ENCODE measurements around the gene KDM5B.

Gene KDM5B

DNA sequence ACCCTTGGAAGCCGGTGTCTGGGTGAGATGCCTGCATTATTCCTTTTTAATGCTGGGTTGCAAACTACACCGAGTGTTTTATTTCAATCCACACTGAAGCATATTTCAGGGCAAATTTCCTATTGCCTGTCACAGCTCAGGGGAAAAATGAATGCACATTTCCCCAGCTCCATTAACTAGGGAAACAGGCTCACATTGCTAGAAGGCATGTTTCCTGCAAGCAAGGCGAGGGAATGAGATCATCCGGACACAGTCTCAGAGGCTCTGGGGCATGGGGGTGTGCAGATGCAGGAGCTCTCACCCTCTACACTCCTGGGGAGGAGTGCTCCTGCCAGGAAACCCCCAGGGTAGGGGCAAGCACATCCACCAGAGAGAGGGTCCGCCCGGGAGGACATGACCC, 122.6 kb downstream of the KDM5B start:
- DNase-seq (ENCODE audit: low spot score): no peak

DNA sequence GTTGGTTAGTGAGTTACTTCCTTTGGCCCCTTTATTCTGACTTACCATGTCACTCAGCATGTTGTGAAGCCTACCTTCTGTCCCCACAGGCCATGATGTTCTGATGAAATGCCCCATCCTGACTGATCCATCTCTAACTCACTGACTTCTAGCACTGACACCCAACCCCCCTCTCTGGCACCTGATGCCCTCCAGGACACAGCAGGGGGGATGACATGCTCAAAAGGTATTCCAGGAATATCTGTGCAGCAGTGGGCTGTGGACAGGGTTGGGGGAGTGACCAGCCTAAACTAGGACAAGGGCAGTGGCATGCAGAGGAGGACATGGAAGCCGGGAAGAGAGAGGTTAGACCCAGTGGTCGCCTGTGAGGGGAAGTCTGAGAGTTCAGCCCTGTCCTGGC, 123.5 kb downstream of the KDM5B start:
- no peak for DNase-seq (ENCODE audit: low spot score)

DNA sequence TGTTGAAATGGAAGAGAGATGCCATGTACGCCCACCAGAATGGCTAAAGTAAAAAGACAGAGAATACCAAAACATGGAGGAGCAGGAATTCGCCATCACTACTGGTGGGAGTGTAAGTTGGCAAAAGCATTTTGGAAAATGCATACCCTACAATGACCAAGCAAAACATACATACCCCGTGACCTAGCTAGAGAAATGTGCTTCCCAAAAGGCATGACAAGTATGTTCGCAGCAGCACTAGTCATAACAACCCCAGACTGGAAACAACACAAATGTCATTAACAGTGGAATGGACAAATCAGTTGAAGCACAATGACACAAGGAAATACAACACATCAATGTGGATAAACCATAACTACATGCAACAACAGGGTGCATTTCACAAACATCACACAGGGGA, 125.2 kb downstream of the KDM5B start:
- DNase-seq (ENCODE audit: low spot score): no peak

DNA sequence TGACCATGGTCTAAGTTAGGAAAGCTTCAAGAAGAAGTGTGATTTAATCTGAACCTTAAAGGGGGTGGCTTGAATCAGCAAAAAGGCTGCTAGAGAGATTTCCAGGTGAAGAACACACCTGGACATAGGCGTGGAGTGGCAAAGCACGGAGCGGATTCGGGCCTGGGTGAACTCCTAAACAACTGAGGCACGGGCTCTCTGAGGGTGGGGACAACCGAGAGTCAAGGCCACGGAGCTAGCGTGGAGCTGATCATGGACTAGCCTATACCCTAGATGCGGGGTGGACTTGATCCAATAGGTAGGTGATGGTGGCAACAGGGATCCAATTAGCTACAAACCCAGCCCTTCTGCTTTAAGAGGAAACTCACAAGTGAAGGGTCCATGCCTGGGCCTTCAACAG, 125.7 kb downstream of the KDM5B start:
- no peak for DNase-seq (ENCODE audit: low spot score)

DNA sequence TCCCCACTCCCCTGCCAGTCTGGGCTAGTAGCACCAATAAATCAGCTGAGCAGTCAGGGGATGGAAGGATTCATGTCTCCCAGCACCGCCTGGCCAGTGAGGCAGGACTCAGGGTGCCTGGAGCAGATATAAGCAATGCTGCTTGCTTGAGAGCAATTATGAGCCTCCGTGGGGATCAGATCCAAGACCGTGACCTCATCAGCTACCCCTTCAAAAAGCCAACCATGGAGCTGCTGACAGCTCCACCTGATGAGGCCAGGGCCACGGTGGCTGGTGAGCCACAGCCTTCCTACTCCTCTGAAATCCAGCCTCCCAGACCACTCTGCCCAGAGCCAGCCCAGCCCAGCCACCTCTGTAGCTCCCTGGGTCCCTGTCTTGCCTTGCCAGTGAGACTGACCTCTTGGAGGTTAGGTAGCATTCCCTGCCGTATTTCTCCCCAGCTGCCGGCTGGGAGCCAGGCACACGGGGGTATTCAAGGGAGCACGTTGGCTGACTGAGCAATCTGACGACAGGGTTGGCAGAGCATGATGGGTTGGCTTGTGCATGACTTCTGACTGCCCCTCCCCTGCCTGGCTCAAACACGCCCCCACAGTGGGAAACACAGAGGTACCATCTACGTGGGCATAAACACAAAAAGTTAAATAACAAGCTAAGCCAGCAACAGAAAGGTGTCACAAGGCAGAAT, 126.3 kb downstream of the KDM5B start:
- DNase-seq (ENCODE audit: low spot score): no peak

DNA sequence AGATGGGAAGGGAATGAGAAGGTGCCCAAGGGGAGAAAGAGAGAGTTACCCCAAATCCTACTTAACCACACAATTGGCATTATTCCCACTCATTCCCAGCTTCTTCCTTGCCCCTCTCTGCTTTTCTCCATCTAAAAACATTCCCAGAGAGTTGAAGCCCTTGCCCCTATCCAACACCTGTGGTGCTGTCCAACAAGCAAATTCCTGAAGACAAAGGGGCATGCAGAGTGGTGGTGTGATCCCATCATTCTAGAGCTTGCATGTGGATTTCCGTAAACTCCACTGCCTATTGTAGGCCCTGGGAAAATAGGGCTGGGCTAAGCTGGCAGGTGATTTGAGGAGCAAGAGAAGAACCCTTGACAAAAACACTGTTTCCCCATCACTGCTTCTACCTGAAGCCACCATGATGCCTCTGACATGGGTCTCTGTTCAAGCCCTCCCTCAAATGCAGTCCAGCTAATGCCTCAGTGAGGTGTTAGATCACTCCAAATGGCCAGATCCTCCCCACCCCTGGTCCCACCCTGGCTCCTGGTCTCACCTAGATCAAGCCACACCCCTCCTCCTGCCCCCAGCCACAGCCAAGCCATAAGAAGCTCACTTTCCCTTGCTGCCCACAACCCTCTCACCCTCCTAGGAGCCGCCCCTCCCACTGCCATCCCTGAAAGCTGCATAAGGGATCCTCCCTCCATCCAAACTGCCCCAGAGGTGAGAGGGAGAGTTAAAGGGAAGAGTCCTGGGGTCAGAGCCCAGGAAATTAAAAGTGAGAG, 127.5 kb downstream of the KDM5B start:
- no peak for DNase-seq (ENCODE audit: low spot score)

DNA sequence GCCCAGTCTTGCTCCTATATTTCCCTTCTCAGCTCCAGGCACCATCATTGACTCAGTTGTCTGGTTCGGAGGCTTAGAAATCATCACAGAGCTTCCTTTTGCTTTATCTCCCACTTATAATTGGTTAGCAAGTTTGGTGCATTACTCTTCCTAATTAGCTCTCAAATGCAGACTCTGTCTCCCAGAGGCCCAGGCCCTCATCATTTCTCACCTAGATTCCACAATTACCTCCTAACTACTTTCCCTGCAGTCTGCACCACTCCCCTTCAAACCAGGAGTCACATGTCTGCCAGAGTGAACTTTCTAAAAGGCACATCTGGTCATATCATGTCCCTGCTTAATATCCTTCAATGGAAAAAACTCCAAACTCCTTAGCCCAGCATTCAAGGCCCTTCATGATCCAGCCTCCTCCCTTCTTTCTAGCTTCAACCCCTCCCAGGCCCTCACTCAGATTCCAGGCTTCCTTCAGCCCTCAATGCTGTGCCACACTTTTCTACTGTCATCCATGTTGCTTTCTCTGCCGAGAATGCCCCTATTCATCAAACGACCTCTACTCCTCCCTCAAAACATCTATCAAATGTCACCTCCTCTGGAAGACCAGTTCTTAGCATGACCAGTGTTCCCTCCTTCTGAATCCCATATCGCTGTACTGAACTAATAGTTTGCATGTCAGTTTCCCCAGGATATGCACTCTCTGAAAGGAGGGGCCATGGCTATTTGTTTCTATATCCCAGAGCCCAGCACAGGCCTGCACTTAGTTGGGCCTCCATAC, 128.6 kb downstream of the KDM5B start:
- no peak for DNase-seq (ENCODE audit: low spot score)

DNA sequence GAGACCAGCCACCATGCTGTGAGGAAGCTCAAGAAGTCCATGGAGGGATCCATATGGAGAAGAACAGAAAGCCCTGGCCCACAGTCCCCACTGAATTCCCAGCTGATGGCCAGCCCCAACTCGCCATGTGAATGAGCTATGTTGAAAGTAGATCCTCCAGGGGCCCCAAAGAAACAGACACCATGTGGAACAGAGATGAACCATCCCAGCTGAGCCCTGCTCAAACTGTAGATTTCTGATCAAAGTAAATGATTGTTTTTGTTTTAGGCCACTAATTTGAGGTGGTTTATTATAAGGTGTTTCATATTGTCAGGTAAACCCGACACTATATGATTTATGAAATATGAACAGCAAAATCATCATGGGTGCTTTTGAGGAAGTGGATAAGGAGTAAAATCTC, 130.8 kb downstream of the KDM5B start:
- DNase-seq (ENCODE audit: low spot score): no peak
